IMR-90 (cell line): ENCODE data around the gene XPR1.

Experiments used
- CHD1 ChIP-seq: IDR thresholded peaks from 2 replicates; pipeline ENCODE4 v1.6.1; 2012; ENCODE audit warnings: low read depth, low read length, improper control_type of control experiment
- CTCF ChIP-seq: conservative IDR thresholded peaks from 2 replicates; pipeline ENCODE4 v1.5.1; 2012; ENCODE audit warnings: mild to moderate bottlenecking, low read depth, low read length, improper control_type of control experiment
- MAFK ChIP-seq: IDR thresholded peaks from 2 replicates; pipeline ENCODE4 v1.6.1; 2012; ENCODE audit warnings: low read depth, low read length, improper control_type of control experiment
- MAZ ChIP-seq: IDR thresholded peaks from 2 replicates; pipeline ENCODE4 v1.6.1; 2012; ENCODE audit warnings: low read depth, mild to moderate bottlenecking, low read length, improper control_type of control experiment, moderate library complexity, borderline replicate concordance
- POLR2A ChIP-seq: IDR thresholded peaks from 2 replicates; pipeline ENCODE4 v1.6.1; 2012; ENCODE audit warnings: mild to moderate bottlenecking, low read depth, low read length
- RAD21 ChIP-seq: IDR thresholded peaks from 2 replicates; pipeline ENCODE4 v1.6.1; 2012; ENCODE audit warnings: low read length, improper control_type of control experiment
- RCOR1 ChIP-seq: IDR thresholded peaks from 2 replicates; pipeline ENCODE4 v1.6.1; 2012; ENCODE audit warnings: mild to moderate bottlenecking, low read length, improper control_type of control experiment; ENCODE audit not compliant: insufficient replicate concordance
- RFX5 ChIP-seq: IDR thresholded peaks from 2 replicates; pipeline ENCODE4 v1.8.0; 2012; ENCODE audit warnings: low read depth, mild to moderate bottlenecking, low read length, moderate library complexity
- USF2 ChIP-seq: fragments of 150-350 bp; IDR thresholded peaks from 2 replicates; pipeline ENCODE4 v1.6.1; 2017; ENCODE audit warnings: mild to moderate bottlenecking, antibody characterized with exemption, low read length, low read depth

GRCh38 chr1:180916012-180916770 lies 284.4 kb downstream of the XPR1 start:
- no peak for TF ChIP-seq MAZ
- no peak for TF ChIP-seq CTCF
- no peak for TF ChIP-seq POLR2A
- no peak for TF ChIP-seq RCOR1
- TF ChIP-seq USF2, result no peak
- no peak for TF ChIP-seq MAFK
- no peak for TF ChIP-seq RAD21
- no peak for TF ChIP-seq RFX5
- TF ChIP-seq CHD1, result no peak
